HEK293 (cell line): ENCODE data around the gene KLHL6.

Experiments
- CTCF ChIA-PET: fragments of 350-600 bp; formaldehyde crosslinking; extraction: SDS; loops from one replicate; lab custom pipeline; 2021; ENCODE audit warnings: antibody characterized with exemption; lab: Yijun Ruan, JAX
- POLR2A ChIA-PET: fragments of 300-600 bp; formaldehyde crosslinking; extraction: SDS; loops from one replicate; lab custom pipeline; 2020; ENCODE audit warnings: antibody characterized with exemption, inconsistent platforms; lab: Yijun Ruan, JAX
- H3K27ac ChIP-seq: fragments of 200-500 bp; sonication (Bioruptor generic); 2 replicates; pipeline ENCODE4 v1.5.1; 2014; ENCODE audit warnings: low read depth, low read length, control low read depth, inconsistent platforms; ENCODE audit errors: extremely low read depth
- H3K36me3 ChIP-seq, 2 experiments: fragments of 200-500 bp in 1 of 2; sonication (Bioruptor generic) in 1 of 2; 1 replicate in 1 of 2; 2 replicates in 1 of 2; pipeline ENCODE4 v1.5.1; 2014 to 2017; ENCODE audit warnings: inconsistent platforms in 2 of 2, low read length in 2 of 2; ENCODE audit not compliant: control insufficient read depth in 2 of 2, insufficient read depth in 1 of 2
- H3K4me1 ChIP-seq: fragments of 200-500 bp; sonication (Bioruptor generic); 2 replicates; pipeline ENCODE4 v1.5.1; 2014; ENCODE audit warnings: mild to moderate bottlenecking, low read length, inconsistent platforms; ENCODE audit not compliant: control insufficient read depth, insufficient read depth
- H3K4me3 ChIP-seq: 2 replicates; pipeline ENCODE4 v1.5.1; 2011; ENCODE audit warnings: low read depth, mild to moderate bottlenecking, control low read depth, low read length, moderate library complexity
- H3K9me3 ChIP-seq: fragments of 200-500 bp; sonication (Bioruptor generic); 2 replicates; pipeline ENCODE4 v1.5.1; 2014; ENCODE audit warnings: low read depth, low read length, inconsistent platforms; ENCODE audit not compliant: control insufficient read depth, insufficient read depth
- GLI4 ChIP-seq: fragments of 450-650 bp; formaldehyde crosslinking; IDR thresholded peaks from 2 replicates; pipeline ENCODE4 v1.5.1; 2016; ENCODE audit warnings: missing biosample characterization, missing genetic modification characterization
- HOXA7 ChIP-seq: sonication (generic); formaldehyde crosslinking; IDR thresholded peaks from 2 replicates; pipeline ENCODE4 v1.8.1; 2022; ENCODE audit warnings: missing genetic modification reagents, borderline replicate concordance
- INSM2 ChIP-seq: fragments of 450-650 bp; formaldehyde crosslinking; IDR thresholded peaks from 2 replicates; pipeline ENCODE4 v1.5.1; 2016; ENCODE audit warnings: missing biosample characterization, missing genetic modification characterization
- SCRT1 ChIP-seq: fragments of 450-650 bp; formaldehyde crosslinking; IDR thresholded peaks from 2 replicates; pipeline ENCODE4 v1.5.1; 2016; ENCODE audit warnings: missing biosample characterization, missing genetic modification characterization, borderline replicate concordance
- TRIM28 ChIP-seq: IDR thresholded peaks from 2 replicates; pipeline ENCODE4 v1.6.1; 2011; ENCODE audit warnings: low read length, control low read depth, borderline replicate concordance
- ZBTB48 ChIP-seq: fragments of 450-650 bp; formaldehyde crosslinking; IDR thresholded peaks from 2 replicates; pipeline ENCODE4 v1.5.1; 2016; ENCODE audit warnings: missing biosample characterization, missing genetic modification characterization
- ZFHX2 ChIP-seq: fragments of 450-650 bp; formaldehyde crosslinking; conservative IDR thresholded peaks from 2 replicates; pipeline ENCODE4 v1.5.1; 2016; ENCODE audit warnings: missing biosample characterization, missing genetic modification characterization
- ZIC2 ChIP-seq: fragments of 450-650 bp; formaldehyde crosslinking; IDR thresholded peaks from 2 replicates; pipeline ENCODE4 v1.5.1; 2016; ENCODE audit warnings: missing biosample characterization, missing genetic modification characterization
- ZNF202 ChIP-seq: fragments of 450-650 bp; formaldehyde crosslinking; IDR thresholded peaks from 2 replicates; pipeline ENCODE4 v1.5.1; 2016; ENCODE audit warnings: missing biosample characterization, missing genetic modification characterization, borderline replicate concordance
- ZNF223 ChIP-seq: fragments of 450-650 bp; formaldehyde crosslinking; IDR thresholded peaks from 2 replicates; pipeline ENCODE4 v1.5.1; 2016; ENCODE audit warnings: missing biosample characterization, missing genetic modification characterization
- ZNF24 ChIP-seq: fragments of 450-650 bp; formaldehyde crosslinking; IDR thresholded peaks from 2 replicates; pipeline ENCODE4 v1.5.1; 2016; ENCODE audit warnings: missing biosample characterization, missing genetic modification characterization
- ZNF488 ChIP-seq: fragments of 450-650 bp; formaldehyde crosslinking; IDR thresholded peaks from 2 replicates; pipeline ENCODE4 v1.5.1; 2016; ENCODE audit warnings: missing biosample characterization, missing genetic modification characterization
- ZNF513 ChIP-seq: fragments of 450-650 bp; IDR thresholded peaks from 2 replicates; pipeline ENCODE4 v1.5.1; 2018; ENCODE audit warnings: missing biosample characterization, missing genetic modification characterization
- ZNF521 ChIP-seq: fragments of 450-650 bp; formaldehyde crosslinking; IDR thresholded peaks from 2 replicates; pipeline ENCODE4 v1.5.1; 2017; ENCODE audit warnings: missing biosample characterization, mild to moderate bottlenecking, missing genetic modification characterization
- ZNF558 ChIP-seq: fragments of 450-650 bp; formaldehyde crosslinking; IDR thresholded peaks from 2 replicates; pipeline ENCODE4 v1.5.1; 2016; ENCODE audit warnings: missing biosample characterization, missing genetic modification characterization
- ZNF580 ChIP-seq: fragments of 450-650 bp; formaldehyde crosslinking; IDR thresholded peaks from 2 replicates; pipeline ENCODE4 v1.5.1; 2016; ENCODE audit warnings: missing biosample characterization, missing genetic modification characterization
- ZNF596 ChIP-seq: fragments of 450-650 bp; IDR thresholded peaks from 2 replicates; pipeline ENCODE4 v1.5.0; 2018; ENCODE audit warnings: missing biosample characterization, mild to moderate bottlenecking, missing genetic modification characterization, moderate library complexity
- ZNF600 ChIP-seq: fragments of 450-650 bp; formaldehyde crosslinking; IDR thresholded peaks from 2 replicates; pipeline ENCODE4 v1.5.1; 2016; ENCODE audit warnings: missing biosample characterization, missing genetic modification characterization
- ZNF626 ChIP-seq: fragments of 450-650 bp; sonication (Bioruptor Pico); formaldehyde crosslinking; IDR thresholded peaks from 2 replicates; pipeline ENCODE4 v1.5.1; 2018; ENCODE audit warnings: missing biosample characterization, missing genetic modification characterization, inconsistent platforms
- ZNF629 ChIP-seq: fragments of 450-650 bp; formaldehyde crosslinking; IDR thresholded peaks from 2 replicates; pipeline ENCODE4 v1.5.1; 2017; ENCODE audit warnings: missing biosample characterization, missing genetic modification characterization
- ZNF670 ChIP-seq: fragments of 450-650 bp; formaldehyde crosslinking; IDR thresholded peaks from 2 replicates; pipeline ENCODE4 v1.5.1; 2016; ENCODE audit warnings: missing biosample characterization, missing genetic modification characterization, low read depth
- ZNF76 ChIP-seq: fragments of 450-650 bp; formaldehyde crosslinking; IDR thresholded peaks from 2 replicates; pipeline ENCODE4; 2016; ENCODE audit warnings: low read depth, missing biosample characterization, missing genetic modification characterization, borderline replicate concordance
- ZSCAN16 ChIP-seq: fragments of 450-650 bp; formaldehyde crosslinking; IDR thresholded peaks from 2 replicates; pipeline ENCODE4 v1.5.1; 2016; ENCODE audit warnings: missing biosample characterization, missing genetic modification characterization
- ZSCAN5A ChIP-seq: fragments of 450-650 bp; formaldehyde crosslinking; IDR thresholded peaks from 2 replicates; pipeline ENCODE4 v1.5.1; 2016; ENCODE audit warnings: missing biosample characterization, missing genetic modification characterization

KLHL6 gene

GRCh38 chr3:183583331-183584245 is 28.1 kb upstream of the KLHL6 start:
- Histone ChIP-seq H3K36me3 (no peaks in the 10 kb centered on the region), H3K9me3 (no peaks in the 10 kb centered on the region), H3K4me3 (no peak overlapping the region), H3K27ac (no peak overlapping the region), H3K4me1 (no peaks in the 10 kb centered on the region)
- CTCF ChIA-PET = interaction anchor here (1.3 kb wide), 1 partner anchor 8 kb away, joined by 3 read pairs; no protein-coding TSS in a partner anchor
- no peak for TF ChIP-seq ZNF580 (tag by site-specific recombination)
- TF ChIP-seq HOXA7 (CRISPR knock-in tag) = no peak
- no peak for TF ChIP-seq ZNF202 (tag by site-specific recombination)
- no peak for TF ChIP-seq ZNF600 (tag by site-specific recombination)
- no peak for TF ChIP-seq ZNF521 (tag by site-specific recombination)
- TF ChIP-seq ZNF488 = no peak
- TF ChIP-seq ZSCAN5A = no peak
- TF ChIP-seq ZNF513 = no peak
- TF ChIP-seq ZNF626 = no peak
- no peak for TF ChIP-seq ZNF558 (tag by site-specific recombination)
- TF ChIP-seq ZFHX2 = no peak
- TF ChIP-seq SCRT1 (tag by site-specific recombination) = no peak
- no peak for TF ChIP-seq ZNF629 (tag by site-specific recombination)
- no peak for TF ChIP-seq ZSCAN16 (tag by site-specific recombination)
- POLR2A ChIA-PET = interaction anchor here (0.6 kb wide), 1 partner anchor 14 kb away, joined by 8 read pairs; no protein-coding TSS in a partner anchor

- Histone ChIP-seq H3K9me3 (no peaks in the 10 kb centered on the region), H3K27ac (no peak overlapping the region), H3K4me3 (no peak overlapping the region), H3K36me3 (no peaks in the 10 kb centered on the region)
- CTCF ChIA-PET = no interaction called here
- POLR2A ChIA-PET = no interaction called here
- TF ChIP-seq ZNF24 (tag by site-specific recombination) (no peak), ZNF670 (tag by site-specific recombination) (no peak), GLI4 (tag by site-specific recombination) (no peak), ZIC2 (tag by site-specific recombination) (no peak), INSM2 (tag by site-specific recombination) (no peak), ZSCAN16 (tag by site-specific recombination) (no peak), ZNF76 (tag by site-specific recombination) (no peak), ZNF223 (tag by site-specific recombination) (no peak), TRIM28 (no peak), ZNF596 (no peak), ZBTB48 (tag by site-specific recombination) (no peak)
- TF ChIP-seq, all 188 proteins: peak for 0
- H3K4me1 ChIP-seq = no peaks in the 10 kb centered on the region
Measured at GRCh38 chr3:183582161-183582560, 26.7 kb upstream of the KLHL6 start.
